ENCODE results near the gene FKBP5.
"Not testable (repeated sequence)": the region's sequence is repeated elsewhere in the genome, so short reads cannot be mapped to it uniquely, and the experiment has no call there.

The FKBP5 gene

GRCh38 chr6:35673755-35674154, 15.0 kb downstream of the FKBP5 start:
- TF ChIP-seq CTCF (conservative IDR thresholded peaks at IDR 0.05; ENCODE audit: control insufficient read depth, insufficient read depth, low read depth, low read length): no peak

GRCh38 chr6:35673284-35673666, 15.4 kb downstream of the FKBP5 start:
- not testable (repeated sequence) for DNase-seq (ENCODE audit: low read depth); H3K4me3 ChIP-seq (ENCODE audit: control insufficient read depth, low read depth, low read length)

More at GRCh38 chr6:35673755-35674154, 15.0 kb downstream of the FKBP5 start:
- no peak overlapping the region for H3K4me3 ChIP-seq (ENCODE audit: control insufficient read depth, low read depth, low read length)
- no peak for DNase-seq (ENCODE audit: low read depth)

- not testable (repeated sequence) for H3K4me3 ChIP-seq (ENCODE audit: control insufficient read depth, low read depth, low read length); DNase-seq (ENCODE audit: low read depth)
Observed at GRCh38 chr6:35670453-35670852, 18.3 kb downstream of the FKBP5 start.

- DNase-seq (ENCODE audit: low read depth): no peak
- TF ChIP-seq CTCF (conservative IDR thresholded peaks at IDR 0.05; ENCODE audit: control insufficient read depth, insufficient read depth, low read depth, low read length): no peak
- no peak overlapping the region for H3K4me3 ChIP-seq (ENCODE audit: control insufficient read depth, low read depth, low read length)
Observed at GRCh38 chr6:35669451-35670045, 19.2 kb downstream of the FKBP5 start.

- peak; percentile 47 for DNase-seq (ENCODE audit: low read depth)
- no peak overlapping the region for H3K4me3 ChIP-seq (ENCODE audit: control insufficient read depth, low read depth, low read length)
- no peak for TF ChIP-seq CTCF (conservative IDR thresholded peaks at IDR 0.05; ENCODE audit: control insufficient read depth, insufficient read depth, low read depth, low read length)
Observed at GRCh38 chr6:35668744-35669450, 19.8 kb downstream of the FKBP5 start.

- no peak for DNase-seq (ENCODE audit: low read depth)
- TF ChIP-seq CTCF (conservative IDR thresholded peaks at IDR 0.05; ENCODE audit: control insufficient read depth, insufficient read depth, low read depth, low read length): no peak
- no peak overlapping the region for H3K4me3 ChIP-seq (ENCODE audit: control insufficient read depth, low read depth, low read length)
Observed at GRCh38 chr6:35668096-35668495, 20.6 kb downstream of the FKBP5 start.

GRCh38 chr6:35665573-35665972, 23.1 kb downstream of the FKBP5 start:
- H3K4me3 ChIP-seq (ENCODE audit: control insufficient read depth, low read depth, low read length): no peak overlapping the region
- no peak for DNase-seq (ENCODE audit: low read depth)
- no peak for TF ChIP-seq CTCF (conservative IDR thresholded peaks at IDR 0.05; ENCODE audit: control insufficient read depth, insufficient read depth, low read depth, low read length)

GRCh38 chr6:35664945-35665344, 23.8 kb downstream of the FKBP5 start:
- no peak for DNase-seq (ENCODE audit: low read depth)
- no peak for TF ChIP-seq CTCF (conservative IDR thresholded peaks at IDR 0.05; ENCODE audit: control insufficient read depth, insufficient read depth, low read depth, low read length)
- H3K4me3 ChIP-seq (ENCODE audit: control insufficient read depth, low read depth, low read length): no peak overlapping the region
